ENCODE data around the gene CCDC196. TPM values are rescaled to one million over a fixed set of nuclear protein-coding genes. Genes with fewer than 3 reads are reported as not detected.
A peak's percentile ranks its signal among the peaks of the same experiment; 100 is the strongest.

CCDC196 gene
- total RNA-seq, 1 experiment from 2014 or later: not detected

DNA sequence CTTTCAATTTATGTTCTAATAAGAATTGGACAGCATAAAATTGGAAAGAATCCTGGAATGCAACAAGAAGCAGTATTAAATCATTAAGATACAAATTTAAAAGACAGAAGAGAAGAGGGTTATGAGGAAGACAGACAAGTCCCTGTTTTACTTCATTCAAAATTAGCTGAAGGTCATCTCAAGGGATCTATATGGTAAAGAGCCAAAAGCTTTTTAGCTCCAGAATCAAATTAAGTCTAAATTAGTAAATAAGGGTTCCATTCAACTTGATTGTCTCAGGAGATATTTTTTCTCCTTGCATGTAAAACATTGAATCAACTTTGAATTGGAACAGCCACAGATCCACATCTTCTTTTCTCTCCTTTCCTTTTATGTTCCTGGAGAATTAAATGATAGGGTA lies 7.6 kb downstream of the CCDC196 start (continued):
- TF ChIP-seq, protein P1, sequence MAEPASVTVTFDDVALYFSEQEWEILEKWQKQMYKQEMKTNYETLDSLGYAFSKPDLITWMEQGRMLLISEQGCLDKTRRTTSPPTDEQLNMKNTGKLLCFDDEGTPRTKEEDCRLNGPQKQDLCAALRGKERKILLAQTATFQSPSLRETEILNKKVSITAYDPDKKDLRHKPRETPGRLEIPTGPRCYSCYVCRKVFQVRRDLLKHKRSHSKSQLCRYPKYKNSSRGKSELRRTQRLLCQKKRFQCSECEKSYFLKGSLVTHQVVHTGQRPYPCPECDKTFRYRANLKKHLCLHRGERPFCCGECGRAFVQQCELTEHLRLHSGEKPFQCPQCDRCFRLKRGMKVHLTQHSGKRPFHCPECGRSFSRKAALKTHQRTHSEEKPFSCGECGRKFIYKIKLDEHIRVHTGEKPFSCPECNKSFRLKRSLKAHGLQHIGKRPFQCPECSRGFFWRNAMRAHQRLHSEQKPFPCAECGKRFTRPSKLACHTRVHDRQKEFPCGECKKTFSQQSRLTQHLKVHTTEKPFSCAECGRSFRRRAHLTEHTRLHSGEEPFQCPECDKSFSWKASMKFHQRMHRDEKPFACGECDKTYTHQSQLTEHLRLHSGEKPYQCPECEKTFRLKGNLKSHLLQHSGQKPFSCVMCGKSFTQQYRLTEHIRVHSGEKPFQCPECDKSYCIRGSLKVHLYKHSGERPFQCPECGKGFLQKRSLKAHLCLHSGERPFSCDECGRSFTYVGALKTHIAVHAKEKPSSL (CRISPR knock-in tag; conservative IDR thresholded peaks at IDR 0.05): no peak

DNA sequence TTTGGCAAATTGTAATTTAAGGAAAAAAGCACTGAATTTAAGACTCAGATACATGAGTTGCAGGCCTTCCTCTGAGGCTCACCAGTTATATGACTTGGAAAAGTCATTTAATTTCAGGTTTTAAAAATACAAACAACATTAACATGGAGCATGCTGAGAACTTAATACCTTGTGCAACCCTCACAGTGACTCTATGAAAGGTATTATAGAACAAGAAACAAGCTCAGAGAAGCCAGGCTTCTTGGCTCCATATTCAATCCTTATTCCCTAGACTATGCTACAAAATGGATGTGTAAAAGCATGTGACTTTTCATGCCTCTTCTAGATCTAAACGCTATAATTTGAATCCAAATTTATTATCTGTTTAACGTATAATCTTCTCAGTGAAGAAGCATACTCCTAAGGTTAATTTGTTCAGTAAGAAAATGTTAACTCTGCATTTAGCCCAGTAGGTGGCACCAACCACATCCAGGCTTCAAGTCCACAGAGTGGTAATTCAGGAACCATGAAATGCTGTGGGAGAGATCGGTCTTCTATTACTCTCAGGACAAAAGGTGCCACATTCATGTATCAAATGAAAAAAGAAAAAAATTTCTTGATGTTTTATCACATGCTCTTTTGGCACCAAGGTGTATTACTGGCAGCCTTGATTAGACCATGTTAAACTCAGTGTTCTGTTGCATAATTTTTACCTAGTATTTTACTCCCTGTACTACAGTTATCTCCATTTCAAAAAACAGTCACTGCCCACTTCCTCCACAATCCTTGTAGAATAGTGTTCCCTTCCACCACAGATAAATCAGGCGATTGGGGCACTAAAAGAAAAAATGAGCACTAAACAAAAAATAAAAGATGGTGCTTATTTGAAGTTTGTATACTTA lies 9.3 kb downstream of the CCDC196 start:
- no peaks in the 10 kb centered on the region for H3K36me3 Mint-ChIP-seq
- H3K9me3 Mint-ChIP-seq: no peaks in the 10 kb centered on the region
- ATAC-seq: peak; percentile 91
- DNase-seq (ENCODE audit: low spot score): peak; percentile 16
- ChIA-PET POLR2A (no interaction called here), CTCF (interaction anchor here (1.0 kb wide), 5 partner anchors 12 to 166 kb away, joined by 3 to 7 read pairs (median 3); partner anchors contain the start of gene GPHN)
- TF ChIP-seq, protein P2, sequence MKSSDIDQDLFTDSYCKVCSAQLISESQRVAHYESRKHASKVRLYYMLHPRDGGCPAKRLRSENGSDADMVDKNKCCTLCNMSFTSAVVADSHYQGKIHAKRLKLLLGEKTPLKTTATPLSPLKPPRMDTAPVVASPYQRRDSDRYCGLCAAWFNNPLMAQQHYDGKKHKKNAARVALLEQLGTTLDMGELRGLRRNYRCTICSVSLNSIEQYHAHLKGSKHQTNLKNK (CRISPR knock-in tag; IDR thresholded peaks at IDR 0.05): no peak
- no peak for TF ChIP-seq FOXJ3 (CRISPR knock-in tag; IDR thresholded peaks at IDR 0.05; ENCODE audit: borderline replicate concordance)
- no peak for TF ChIP-seq MLX (CRISPR knock-in tag; IDR thresholded peaks at IDR 0.05)
- TF ChIP-seq ZNF423 (CRISPR knock-in tag; IDR thresholded peaks at IDR 0.05): no peak
- no peak for TF ChIP-seq ZNF532 (CRISPR knock-in tag; IDR thresholded peaks at IDR 0.05; ENCODE audit: borderline replicate concordance)
- TF ChIP-seq ESRRA (CRISPR knock-in tag; IDR thresholded peaks at IDR 0.05; ENCODE audit: borderline replicate concordance): no peak
- TF ChIP-seq MYBL2 (CRISPR knock-in tag; IDR thresholded peaks at IDR 0.05): no peak
- no peak for TF ChIP-seq FOXP1 (CRISPR knock-in tag; IDR thresholded peaks at IDR 0.05; ENCODE audit: borderline replicate concordance)
- no peak for TF ChIP-seq ATF6 (CRISPR knock-in tag; IDR thresholded peaks at IDR 0.05)
- TF ChIP-seq ATF3 (CRISPR knock-in tag; conservative IDR thresholded peaks at IDR 0.05): no peak
- TF ChIP-seq FOXK1 (CRISPR knock-in tag; IDR thresholded peaks at IDR 0.05): no peak
- TF ChIP-seq NFYB (CRISPR knock-in tag; conservative IDR thresholded peaks at IDR 0.05; ENCODE audit: low read depth): no peak
- TF ChIP-seq CREM (CRISPR knock-in tag; IDR thresholded peaks at IDR 0.05): no peak
- no peak for TF ChIP-seq PRRX2 (CRISPR knock-in tag; IDR thresholded peaks at IDR 0.05)
- TF ChIP-seq MAX (CRISPR knock-in tag; IDR thresholded peaks at IDR 0.05): no peak
- peaks cover 6% of the 10 kb centered on the region; the same call in 1 of the 2 replicates for H3K4me1 Mint-ChIP-seq
- no peak overlapping the region for H3K4me3 Mint-ChIP-seq
- H3K27ac Mint-ChIP-seq: no peak overlapping the region
- H3K27me3 Mint-ChIP-seq (ENCODE audit: low read depth): no peaks in the 10 kb centered on the region

Data from WTC11 (cell line).